WTC11 (cell line): Measurements from ENCODE around the gene CTXN1. TPM values are rescaled to one million over a fixed set of nuclear protein-coding genes. Genes with fewer than 3 reads are reported as not detected.

Experiments
- ATAC-seq: fragments of 200-7000 bp; cut with Tn5 transposase; 2 replicates; pipeline ENCODE4 v1.10.0; 2021; ENCODE audit warnings: mild to moderate bottlenecking, moderate library complexity
- CTCF ChIA-PET: fragments of 300-600 bp; sonication (Branson Sonifier 250); formaldehyde crosslinking; loops from one replicate; lab custom pipeline; 2021; ENCODE audit warnings: antibody characterized with exemption; lab: Charles Lee
- POLR2A ChIA-PET: fragments of 350-600 bp; sonication (Branson Sonifier 250); formaldehyde crosslinking; loops from one replicate; lab custom pipeline; 2021; ENCODE audit warnings: antibody characterized with exemption; lab: Charles Lee
- DNase-seq: peaks from one replicate; pipeline ENCODE4 v3.0.0; 2021; ENCODE audit warnings: low spot score
- H3K27ac Mint-ChIP-seq: 2 replicates; pipeline ENCODE4 v1.8.0; 2021; ENCODE audit warnings: mixed read lengths
- H3K27me3 Mint-ChIP-seq: 2 replicates; pipeline ENCODE4 v1.8.0; 2021; ENCODE audit warnings: low read depth, mild to moderate bottlenecking, moderate library complexity, mixed read lengths
- H3K36me3 Mint-ChIP-seq: 2 replicates; pipeline ENCODE4 v1.8.0; 2021; ENCODE audit warnings: mixed read lengths
- H3K4me1 Mint-ChIP-seq: 2 replicates; pipeline ENCODE4 v1.8.0; 2022; ENCODE audit warnings: mixed read lengths
- H3K4me3 Mint-ChIP-seq: 2 replicates; pipeline ENCODE4 v1.8.0; 2021; ENCODE audit warnings: mild to moderate bottlenecking, moderate library complexity, mixed read lengths
- H3K9me3 Mint-ChIP-seq: 2 replicates; pipeline ENCODE4 v1.8.0; 2021; ENCODE audit warnings: mixed read lengths
- ATF6 ChIP-seq: sonication (generic); formaldehyde crosslinking; IDR thresholded peaks from 2 replicates; pipeline ENCODE4 v1.8.1; 2023; ENCODE audit warnings: mild to moderate bottlenecking, missing genetic modification reagents
- CDX4 ChIP-seq: fragments of 250-450 bp; sonication (Bioruptor Pico); IDR thresholded peaks from 2 replicates; pipeline ENCODE4 v1.9.0; 2021; ENCODE audit warnings: moderate library complexity, mild to moderate bottlenecking, inconsistent platforms, borderline replicate concordance
- CREB1 ChIP-seq: sonication (generic); formaldehyde crosslinking; IDR thresholded peaks from 2 replicates; pipeline ENCODE4 v1.8.0; 2023; ENCODE audit warnings: mild to moderate bottlenecking, missing genetic modification reagents
- CREM ChIP-seq: sonication (generic); formaldehyde crosslinking; IDR thresholded peaks from 2 replicates; pipeline ENCODE4 v1.8.1; 2022; ENCODE audit warnings: mild to moderate bottlenecking, missing genetic modification reagents, moderate library complexity
- CTCF ChIP-seq: fragments of 200-600 bp; IDR thresholded peaks from 2 replicates; pipeline ENCODE4 v1.8.0; 2022; ENCODE audit warnings: antibody characterized with exemption
- E2F1 ChIP-seq: sonication (generic); formaldehyde crosslinking; IDR thresholded peaks from 2 replicates; pipeline ENCODE4 v1.8.0; 2022; ENCODE audit warnings: mild to moderate bottlenecking, missing genetic modification reagents
- E2F4 ChIP-seq: sonication (generic); formaldehyde crosslinking; IDR thresholded peaks from 2 replicates; pipeline ENCODE4 v1.8.1; 2022; ENCODE audit warnings: low read depth, mild to moderate bottlenecking, moderate library complexity, missing genetic modification reagents, borderline replicate concordance
- EMX1 ChIP-seq: fragments of 250-450 bp; sonication (Bioruptor Pico); IDR thresholded peaks from 2 replicates; pipeline ENCODE4 v1.8.0; 2021; ENCODE audit warnings: mild to moderate bottlenecking
- IRF2 ChIP-seq: sonication (generic); formaldehyde crosslinking; IDR thresholded peaks from 2 replicates; pipeline ENCODE4 v1.8.0; 2022; ENCODE audit warnings: low read depth, missing genetic modification reagents, borderline replicate concordance
- JAZF1 ChIP-seq: fragments of 250-450 bp; sonication (Bioruptor Pico); IDR thresholded peaks from 2 replicates; pipeline ENCODE4 v1.9.0; 2021; ENCODE audit warnings: moderate library complexity, mild to moderate bottlenecking, inconsistent platforms
- MLX ChIP-seq: sonication (generic); formaldehyde crosslinking; IDR thresholded peaks from 2 replicates; pipeline ENCODE4 v1.8.1; 2023; ENCODE audit warnings: mild to moderate bottlenecking, missing genetic modification reagents, moderate library complexity
- MYBL2 ChIP-seq: sonication (generic); formaldehyde crosslinking; IDR thresholded peaks from 2 replicates; pipeline ENCODE4 v1.8.1; 2023; ENCODE audit warnings: mild to moderate bottlenecking, moderate library complexity, missing genetic modification reagents
- NR1H2 ChIP-seq: sonication (generic); formaldehyde crosslinking; IDR thresholded peaks from 2 replicates; pipeline ENCODE4 v1.9.0; 2021; ENCODE audit warnings: mild to moderate bottlenecking, moderate library complexity, missing genetic modification reagents
- OVOL2 ChIP-seq: fragments of 250-450 bp; sonication (Bioruptor Pico); IDR thresholded peaks from 2 replicates; pipeline ENCODE4 v1.9.0; 2021; ENCODE audit warnings: mild to moderate bottlenecking, borderline replicate concordance
- RORB ChIP-seq: fragments of 250-450 bp; sonication (Bioruptor Pico); IDR thresholded peaks from 2 replicates; pipeline ENCODE4 v1.9.0; 2021; ENCODE audit warnings: mild to moderate bottlenecking
- SOX15 ChIP-seq: fragments of 250-450 bp; sonication (Bioruptor Pico); IDR thresholded peaks from 2 replicates; pipeline ENCODE4 v1.9.0; 2021; ENCODE audit warnings: mild to moderate bottlenecking
- TCF7 ChIP-seq: sonication (generic); formaldehyde crosslinking; IDR thresholded peaks from 2 replicates; pipeline ENCODE4 v1.8.0; 2022; ENCODE audit warnings: mild to moderate bottlenecking, low read depth, missing genetic modification reagents, moderate library complexity
- TP53 ChIP-seq: sonication (generic); formaldehyde crosslinking; IDR thresholded peaks from 2 replicates; pipeline ENCODE4 v1.8.1; 2023; ENCODE audit warnings: mild to moderate bottlenecking, missing genetic modification reagents
- ZNF532 ChIP-seq: fragments of 250-450 bp; sonication (Bioruptor Pico); IDR thresholded peaks from 2 replicates; pipeline ENCODE4 v1.9.0; 2021; ENCODE audit warnings: mild to moderate bottlenecking, borderline replicate concordance
- total RNA-seq: library from RNA; stranded (reverse); gene quantifications from 3 replicates; pipeline ENCODE4 v1.2.3, GENCODE V29; 2021

CTXN1 gene
- total RNA-seq, 1 experiment from 2014 or later: 48.2 TPM

- Mint-ChIP-seq H3K27ac (no peak overlapping the region), H3K9me3 (no peaks in the 10 kb centered on the region), H3K36me3 (no peaks in the 10 kb centered on the region), H3K27me3 (peaks cover 13% of the 10 kb centered on the region), H3K4me3 (no peak overlapping the region)
- no peak for ATAC-seq
- no peak for TF ChIP-seq OVOL2 (CRISPR knock-in tag)
- TF ChIP-seq, all 79 proteins: peak for 0
- peaks cover 20% of the 10 kb centered on the region for H3K4me1 Mint-ChIP-seq
- ChIA-PET POLR2A (interaction anchor here (1.1 to 1.4 kb wide), 2 partner anchors 14 to 15 kb away, joined by 3 to 5 read pairs; partner anchors contain the start of gene LRRC8E), CTCF (interaction anchor here (0.7 to 5.0 kb wide), 10 partner anchors 19 to 1028 kb away, joined by 3 to 70 read pairs (median 6); partner anchors contain the start of genes PRR36, SNAPC2 and TIMM44)
- no peak for DNase-seq
Observed at GRCh38 chr19:7901337-7901736, 24.6 kb downstream of the CTXN1 start.

GRCh38 chr19:7900931-7901330, 25.0 kb downstream of the CTXN1 start:
- ATAC-seq (no peak), DNase-seq (no peak)
- ChIA-PET CTCF (interaction anchor here (0.5 to 5.0 kb wide), 12 partner anchors 12 to 1027 kb away, joined by 3 to 70 read pairs (median 6); partner anchors contain the start of genes LRRC8E, PRR36, SNAPC2 and TIMM44), POLR2A (interaction anchor here (1.1 to 1.4 kb wide), 3 partner anchors 13 to 43 kb away, joined by 3 to 5 read pairs (median 3); partner anchors contain the start of genes LRRC8E and TIMM44)
- Mint-ChIP-seq H3K4me1 (peaks cover 20% of the 10 kb centered on the region), H3K36me3 (no peaks in the 10 kb centered on the region), H3K9me3 (no peaks in the 10 kb centered on the region), H3K27me3 (peaks cover 13% of the 10 kb centered on the region), H3K4me3 (no peak overlapping the region), H3K27ac (no peak overlapping the region)
- no peak for TF ChIP-seq RORB (CRISPR knock-in tag)

GRCh38 chr19:7900401-7900870, 25.5 kb downstream of the CTXN1 start:
- Mint-ChIP-seq H3K36me3 (no peaks in the 10 kb centered on the region), H3K4me3 (no peak overlapping the region), H3K27me3 (peaks cover 13% of the 10 kb centered on the region), H3K4me1 (peaks cover 16% of the 10 kb centered on the region), H3K9me3 (no peaks in the 10 kb centered on the region), H3K27ac (no peak overlapping the region)
- ATAC-seq: no peak
- CTCF ChIA-PET: interaction anchor here (0.5 to 5.0 kb wide), 11 partner anchors 12 to 86 kb away, joined by 4 to 70 read pairs (median 6); partner anchors contain the start of genes LRRC8E, PRR36, SNAPC2 and TIMM44
- POLR2A ChIA-PET: interaction anchor here (0.9 to 1.4 kb wide), 5 partner anchors 12 to 44 kb away, joined by 3 to 5 read pairs (median 3); partner anchors contain the start of genes LRRC8E and TIMM44
- DNase-seq: no peak
- TF ChIP-seq MYBL2 (CRISPR knock-in tag): no peak
- no peak for TF ChIP-seq JAZF1 (CRISPR knock-in tag)
- TF ChIP-seq SOX15 (CRISPR knock-in tag): no peak
- TF ChIP-seq ATF6: no peak
- no peak for TF ChIP-seq CREM
- TF ChIP-seq E2F1 (CRISPR knock-in tag): no peak
- TF ChIP-seq TCF7 (CRISPR knock-in tag): no peak
- TF ChIP-seq IRF2 (CRISPR knock-in tag): no peak
- no peak for TF ChIP-seq TP53 (CRISPR knock-in tag)
- no peak for TF ChIP-seq EMX1 (CRISPR knock-in tag)
- no peak for TF ChIP-seq CREB1 (CRISPR knock-in tag)
- no peak for TF ChIP-seq MLX (CRISPR knock-in tag)
- no peak for TF ChIP-seq E2F4
- TF ChIP-seq ZNF532 (CRISPR knock-in tag): no peak
- TF ChIP-seq CTCF: no peak
- no peak for TF ChIP-seq CDX4 (CRISPR knock-in tag)
- no peak for TF ChIP-seq NR1H2 (CRISPR knock-in tag)
